GM12878 (cell line): Measurements from ENCODE around the gene SRGAP1. TPM values are rescaled to one million over a fixed set of nuclear protein-coding genes. Genes with fewer than 3 reads are reported as not detected.

Experiments
- ATAC-seq: fragments of 200-7000 bp; cut with Tn5 transposase; 3 replicates; pipeline ENCODE4 v1.9.1; 2020; ENCODE audit warnings: mild to moderate bottlenecking, moderate library complexity
- BruUV-seq: library from RNA; stranded (reverse); fragments of 400-500 nt; replicated peaks from 2 replicates; lab custom pipeline; 2021; lab: Mats Ljungman, UMichigan
- CTCF ChIA-PET: fragments of 300-600 bp; sonication (Branson Sonifier 250); formaldehyde crosslinking; extraction: SDS; loops from one replicate; lab custom pipeline; 2021; ENCODE audit warnings: inconsistent platforms; lab: Yijun Ruan, JAX
- POLR2A ChIA-PET: fragments of 350-600 bp; formaldehyde crosslinking; extraction: SDS; loops from one replicate; lab custom pipeline; 2021; ENCODE audit warnings: inconsistent platforms; lab: Charles Lee
- RAD21 ChIA-PET: fragments of 300-600 bp; sonication (Branson Sonifier 250); formaldehyde crosslinking; loops from one replicate; lab custom pipeline; 2023; ENCODE audit warnings: antibody characterized with exemption; ENCODE audit not compliant: unreplicated experiment; lab: Charles Lee
- SMC1A ChIA-PET: fragments of 300-600 bp; sonication (Branson Sonifier 250); formaldehyde crosslinking; loops from one replicate; lab custom pipeline; 2023; ENCODE audit not compliant: unreplicated experiment, uncharacterized antibody; lab: Charles Lee
- DNase-seq: peaks from one replicate; pipeline ENCODE4 v3.0.0-alpha.2; 2011; ENCODE audit warnings: low read depth, low spot score
- FAIRE-seq: peaks from 3 replicates; lab custom pipeline; 2011; peaks lifted over from hg19 to GRCh38; lab: Jason Lieb, UNC
- H2AFZ ChIP-seq: 2 replicates; pipeline ENCODE4 v1.6.0; 2011; ENCODE audit warnings: low read depth, low read length, control low read depth; ENCODE audit not compliant: control insufficient read depth
- H3K27ac ChIP-seq: 2 replicates; pipeline ENCODE4 v1.5.1; 2011; ENCODE audit warnings: control low read depth; ENCODE audit not compliant: control insufficient read depth, insufficient read depth
- H3K27me3 ChIP-seq, 2 experiments: replicated peaks in 1 of 2; 2 replicates each; pipeline versions ENCODE4 v1.6.0 to v1.6.1; 2011; ENCODE audit warnings: low read length in 1 of 2; ENCODE audit not compliant: control insufficient read depth in 2 of 2, insufficient read depth in 2 of 2
- H3K36me3 ChIP-seq, 2 experiments: 2 replicates each; pipeline ENCODE4 v1.5.1; 2011; ENCODE audit warnings: low read length in 1 of 2; ENCODE audit not compliant: control insufficient read depth in 2 of 2, insufficient read depth in 2 of 2
- H3K4me1 ChIP-seq: 2 replicates; pipeline ENCODE4 v1.6.1; 2011; ENCODE audit warnings: mild to moderate bottlenecking, low read length, moderate library complexity, mixed read lengths; ENCODE audit not compliant: control insufficient read depth, insufficient read depth
- H3K4me2 ChIP-seq: 2 replicates; pipeline ENCODE4 v1.6.0; 2011; ENCODE audit warnings: control low read depth; ENCODE audit not compliant: control insufficient read depth, insufficient read depth
- H3K4me3 ChIP-seq: fragments of 200-600 bp; sonication (generic); 2 replicates; pipeline ENCODE4 v1.5.1; 2016
- H3K79me2 ChIP-seq: 2 replicates; pipeline ENCODE4 v1.6.0; 2011; ENCODE audit warnings: low read length; ENCODE audit not compliant: control insufficient read depth, insufficient read depth
- H3K9ac ChIP-seq: 2 replicates; pipeline ENCODE4 v1.8.0; 2011; ENCODE audit warnings: low read length, control low read depth, mixed read lengths; ENCODE audit not compliant: control insufficient read depth, insufficient read depth
- H3K9me3 ChIP-seq: replicated peaks from 3 replicates; pipeline ENCODE4 v1.5.1; 2011; ENCODE audit warnings: mild to moderate bottlenecking, low read length; ENCODE audit not compliant: control insufficient read depth, insufficient read depth
- H4K20me1 ChIP-seq: 2 replicates; pipeline ENCODE4 v1.6.0; 2011; ENCODE audit not compliant: control insufficient read depth, insufficient read depth
- NRF1 ChIP-seq: conservative IDR thresholded peaks from 2 replicates; pipeline ENCODE4 v1.6.1; 2011; ENCODE audit warnings: mild to moderate bottlenecking, low read depth, low read length, improper control_type of control experiment
- ZNF384 ChIP-seq: IDR thresholded peaks from 2 replicates; pipeline ENCODE4 v1.6.1; 2012; ENCODE audit warnings: low read depth, mild to moderate bottlenecking, low read length, improper control_type of control experiment, borderline replicate concordance
- in situ Hi-C: fragments of 300-500 bp; cut with MboI; formaldehyde crosslinking; loops from 9 replicates; pipeline ENCODE4 v1.14.3; 2018; ENCODE audit warnings: mixed read lengths
- intact Hi-C: fragments of 100-400 bp; cut with micrococcal nuclease; formaldehyde crosslinking; loops from one replicate; pipeline ENCODE4 v1.14.2; 2022; ENCODE audit not compliant: unreplicated experiment
- polyA plus RNA-seq, 11 experiments: library from polyadenylated mRNA; depleted of rRNA in 4 of 11; unstranded in 6 of 11; stranded (reverse) in 5 of 11; fragments of >200 nt; fragmentation: Nextera tagmentation in 4 of 11; fragmentation: Illumina TruSeq in 1 of 11; extraction: Ambion mirVana in 4 of 11; extraction: Trizol in 1 of 11; gene quantifications; 1 replicate in 1 of 11; 2 replicates in 10 of 11; pipeline versions ENCODE4 v1.2.1 to v1.2.3, GENCODE V29; 2011 to 2016; ENCODE audit warnings: inconsistent platforms in 2 of 11, missing spikeins in 2 of 11, low read depth in 1 of 11
- total RNA-seq, 4 experiments: library from RNA; depleted of rRNA in 3 of 4; stranded (reverse); fragments of >200 nt in 3 of 4; fragmentation: Illumina TruSeq in 1 of 4; extraction: Trizol in 1 of 4; gene quantifications; 2 replicates each; pipeline versions ENCODE4 v1.2.1 to v1.2.3, GENCODE V29; 2013 to 2021
- TF ChIP-seq, protein P1 (sequence below): fragments of 450-650 bp; IDR thresholded peaks from 2 replicates; pipeline ENCODE4 v1.6.1; 2016; ENCODE audit warnings: mild to moderate bottlenecking, moderate library complexity, borderline replicate concordance

SRGAP1 gene
- total and polyA plus RNA-seq, 10 of the 15 experiments (the other 5 are each of a cell fraction or from before 2014, with no cell fraction given) = 0.16 to 0.85 (median 0.46) TPM

DNA sequence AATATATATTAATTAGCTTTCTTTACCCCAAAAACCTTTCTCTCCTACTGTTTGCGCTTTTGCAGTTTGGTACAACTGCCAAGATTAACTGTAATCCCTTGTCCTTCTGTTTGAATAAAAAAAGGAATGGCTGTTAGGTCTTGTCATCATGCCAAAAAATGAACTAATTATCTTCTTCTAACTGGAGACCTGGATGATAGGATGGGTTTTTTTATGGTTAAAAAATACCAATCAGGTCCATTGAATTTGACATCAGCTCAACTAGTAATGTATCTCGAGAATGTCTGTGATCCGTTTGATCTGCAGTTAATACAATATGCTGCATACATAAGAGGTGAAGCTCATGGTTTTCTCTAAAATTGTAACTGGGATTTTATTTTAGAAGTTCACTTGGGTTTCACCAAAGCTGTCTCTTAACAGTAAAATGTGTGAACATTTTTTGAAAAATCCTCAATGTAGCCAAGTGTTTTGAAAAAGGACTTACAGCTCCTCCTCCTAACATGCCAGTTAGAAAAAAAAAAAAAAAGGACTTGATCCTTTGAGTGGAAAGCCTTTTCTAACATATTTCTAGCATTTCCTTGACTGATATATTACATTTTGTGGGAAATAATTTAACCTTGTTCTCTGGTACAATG lies 96.8 kb downstream of the SRGAP1 start (continued):
- TF ChIP-seq, protein P1, sequence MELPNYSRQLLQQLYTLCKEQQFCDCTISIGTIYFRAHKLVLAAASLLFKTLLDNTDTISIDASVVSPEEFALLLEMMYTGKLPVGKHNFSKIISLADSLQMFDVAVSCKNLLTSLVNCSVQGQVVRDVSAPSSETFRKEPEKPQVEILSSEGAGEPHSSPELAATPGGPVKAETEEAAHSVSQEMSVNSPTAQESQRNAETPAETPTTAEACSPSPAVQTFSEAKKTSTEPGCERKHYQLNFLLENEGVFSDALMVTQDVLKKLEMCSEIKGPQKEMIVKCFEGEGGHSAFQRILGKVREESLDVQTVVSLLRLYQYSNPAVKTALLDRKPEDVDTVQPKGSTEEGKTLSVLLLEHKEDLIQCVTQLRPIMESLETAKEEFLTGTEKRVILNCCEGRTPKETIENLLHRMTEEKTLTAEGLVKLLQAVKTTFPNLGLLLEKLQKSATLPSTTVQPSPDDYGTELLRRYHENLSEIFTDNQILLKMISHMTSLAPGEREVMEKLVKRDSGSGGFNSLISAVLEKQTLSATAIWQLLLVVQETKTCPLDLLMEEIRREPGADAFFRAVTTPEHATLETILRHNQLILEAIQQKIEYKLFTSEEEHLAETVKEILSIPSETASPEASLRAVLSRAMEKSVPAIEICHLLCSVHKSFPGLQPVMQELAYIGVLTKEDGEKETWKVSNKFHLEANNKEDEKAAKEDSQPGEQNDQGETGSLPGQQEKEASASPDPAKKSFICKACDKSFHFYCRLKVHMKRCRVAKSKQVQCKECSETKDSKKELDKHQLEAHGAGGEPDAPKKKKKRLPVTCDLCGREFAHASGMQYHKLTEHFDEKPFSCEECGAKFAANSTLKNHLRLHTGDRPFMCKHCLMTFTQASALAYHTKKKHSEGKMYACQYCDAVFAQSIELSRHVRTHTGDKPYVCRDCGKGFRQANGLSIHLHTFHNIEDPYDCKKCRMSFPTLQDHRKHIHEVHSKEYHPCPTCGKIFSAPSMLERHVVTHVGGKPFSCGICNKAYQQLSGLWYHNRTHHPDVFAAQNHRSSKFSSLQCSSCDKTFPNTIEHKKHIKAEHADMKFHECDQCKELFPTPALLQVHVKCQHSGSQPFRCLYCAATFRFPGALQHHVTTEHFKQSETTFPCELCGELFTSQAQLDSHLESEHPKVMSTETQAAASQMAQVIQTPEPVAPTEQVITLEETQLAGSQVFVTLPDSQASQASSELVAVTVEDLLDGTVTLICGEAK = no peak

- BruUV-seq = no TSS peak
- H3K9me3 ChIP-seq = no peaks in the 10 kb centered on the region
- no peaks in the 10 kb centered on the region for H4K20me1 ChIP-seq
- ChIA-PET RAD21 (no interaction called here), CTCF (no interaction called here), POLR2A (no interaction called here), SMC1A (interaction anchor here (1.4 kb wide), 1 partner anchor 13 kb away, joined by 4 read pairs; no protein-coding TSS in a partner anchor)
- TF ChIP-seq NRF1 = no peak
- TF ChIP-seq ZNF384 = no peak
- H3K36me3 ChIP-seq = no peaks in the 10 kb centered on the region
- H3K4me3 ChIP-seq = no peak overlapping the region
- H3K79me2 ChIP-seq = no peaks in the 10 kb centered on the region
- H3K9ac ChIP-seq = no peak overlapping the region
- FAIRE-seq = no peak
- no peak overlapping the region for H2AFZ ChIP-seq
- H3K4me2 ChIP-seq = no peak overlapping the region
- H3K4me1 ChIP-seq = no peaks in the 10 kb centered on the region
- no peak overlapping the region for H3K27ac ChIP-seq
- ATAC-seq = no peak
- no peak for DNase-seq
- no peaks in the 10 kb centered on the region for H3K27me3 ChIP-seq
- in situ Hi-C loops (no loop called here), intact Hi-C loops (no loop called here)
These were observed 97.4 kb downstream of the SRGAP1 start for GRCh38 chr12:63941879-63942278.
